PC-9 (cell line): ENCODE results near the gene SUPT3H.

Experiments
- CTCF ChIP-seq: fragments of 200-600 bp; sonication (generic); conservative IDR thresholded peaks from 2 replicates; pipeline ENCODE4 v1.6.1; 2017; ENCODE audit warnings: mixed run types, antibody characterized with exemption, mild to moderate bottlenecking, moderate library complexity
- EZH2 ChIP-seq: fragments of 200-600 bp; sonication (generic); IDR thresholded peaks from 2 replicates; pipeline ENCODE4 v1.8.0; 2017; ENCODE audit warnings: antibody characterized with exemption, low read depth

- TF ChIP-seq EZH2 (no peak), CTCF (no peak)
Observed at GRCh38 chr6:45132658-45133294, 245.0 kb downstream of the SUPT3H start.
